H9 (cell line): Measurements from ENCODE around the gene RCAN1. TPM values are rescaled to one million over a fixed set of nuclear protein-coding genes. Genes with fewer than 3 reads are reported as not detected.

Experiments
- DNase-seq: peaks from one replicate; pipeline ENCODE4 v3.0.0-alpha.2; 2017
- H2AFZ ChIP-seq: one replicate; pipeline ENCODE4 v1.6.1; 2013; ENCODE audit warnings: mild to moderate bottlenecking, low read length, control low read depth, moderate library complexity
- H2AK5ac ChIP-seq: 2 replicates; pipeline ENCODE4 v1.6.1; 2013; ENCODE audit warnings: low read length, control low read depth, mixed read lengths; ENCODE audit not compliant: insufficient read length
- H2BK120ac ChIP-seq: one replicate; pipeline ENCODE4 v1.6.1; 2013; ENCODE audit warnings: low read depth, mild to moderate bottlenecking, low read length, control low read depth, inconsistent platforms; ENCODE audit not compliant: poor library complexity, severe bottlenecking
- H2BK12ac ChIP-seq: 2 replicates; pipeline ENCODE4 v1.6.1; 2013; ENCODE audit warnings: low read length, control low read depth, mixed read lengths, low read depth; ENCODE audit not compliant: insufficient read length
- H2BK15ac ChIP-seq: 2 replicates; pipeline ENCODE4 v1.6.1; 2013; ENCODE audit warnings: low read depth, low read length, control low read depth
- H2BK20ac ChIP-seq: one replicate; pipeline ENCODE4 v1.6.1; 2013; ENCODE audit warnings: low read depth, mild to moderate bottlenecking, low read length, control low read depth, inconsistent platforms; ENCODE audit not compliant: poor library complexity, severe bottlenecking
- H2BK5ac ChIP-seq: 2 replicates; pipeline ENCODE4 v1.6.1; 2013; ENCODE audit warnings: low read length, control low read depth, mixed read lengths; ENCODE audit not compliant: insufficient read length
- H3K14ac ChIP-seq: 2 replicates; pipeline ENCODE4 v1.6.1; 2013; ENCODE audit warnings: low read length, control low read depth; ENCODE audit not compliant: insufficient read depth
- H3K18ac ChIP-seq: 2 replicates; pipeline ENCODE4 v1.6.1; 2013; ENCODE audit warnings: low read depth, mild to moderate bottlenecking, mixed read lengths, low read length, control low read depth; ENCODE audit not compliant: insufficient read length
- H3K23ac ChIP-seq: 2 replicates; pipeline ENCODE4 v1.6.1; 2013; ENCODE audit warnings: low read length, control low read depth, mixed read lengths, low read depth; ENCODE audit not compliant: insufficient read length
- H3K23me2 ChIP-seq: 2 replicates; pipeline ENCODE4 v1.6.1; 2013; ENCODE audit warnings: low read depth, mild to moderate bottlenecking, mixed read lengths, low read length, control low read depth; ENCODE audit not compliant: insufficient read length, poor library complexity, severe bottlenecking
- H3K27ac ChIP-seq: 2 replicates; pipeline ENCODE4 v1.5.1; 2013; ENCODE audit warnings: low read length, control low read depth, mixed read lengths, low read depth; ENCODE audit not compliant: insufficient read length
- H3K27me3 ChIP-seq: 2 replicates; pipeline ENCODE4 v1.6.1; 2013; ENCODE audit warnings: low read length, control low read depth, inconsistent platforms; ENCODE audit not compliant: insufficient read depth
- H3K4ac ChIP-seq: 2 replicates; pipeline ENCODE4 v1.6.1; 2013; ENCODE audit warnings: low read depth, mild to moderate bottlenecking, control low read depth, inconsistent platforms, low read length, moderate library complexity
- H3K4me1 ChIP-seq: 2 replicates; pipeline ENCODE4 v1.6.1; 2013; ENCODE audit warnings: low read length, control low read depth, inconsistent platforms; ENCODE audit not compliant: insufficient read depth
- H3K4me2 ChIP-seq: 2 replicates; pipeline ENCODE4 v1.6.1; 2013; ENCODE audit warnings: low read length, control low read depth, mixed read lengths; ENCODE audit not compliant: insufficient read length, insufficient read depth
- H3K56ac ChIP-seq: 2 replicates; pipeline ENCODE4 v1.6.1; 2013; ENCODE audit warnings: low read depth, mild to moderate bottlenecking, mixed read lengths, low read length, control low read depth; ENCODE audit not compliant: insufficient read length
- H3K79me1 ChIP-seq: 2 replicates; pipeline ENCODE4 v1.6.1; 2013; ENCODE audit warnings: low read depth, mild to moderate bottlenecking, moderate library complexity, low read length, control low read depth, inconsistent platforms; ENCODE audit not compliant: insufficient read depth, poor library complexity, severe bottlenecking
- H3K79me2 ChIP-seq: 2 replicates; pipeline ENCODE4 v1.6.1; 2013; ENCODE audit warnings: low read length, control low read depth, inconsistent platforms; ENCODE audit not compliant: insufficient read depth
- H3K9ac ChIP-seq: 2 replicates; pipeline ENCODE4 v1.6.1; 2013; ENCODE audit warnings: low read length, control low read depth, mixed read lengths; ENCODE audit not compliant: insufficient read length; ENCODE audit errors: extremely low read depth
- H3K9me3 ChIP-seq: one replicate; pipeline ENCODE4 v1.6.1; 2013; ENCODE audit warnings: low read depth, low read length, inconsistent platforms; ENCODE audit not compliant: control insufficient read depth
- H3T11ph ChIP-seq: one replicate; pipeline ENCODE4 v1.6.1; 2013; ENCODE audit warnings: mild to moderate bottlenecking, low read length, control low read depth, inconsistent platforms
- H4K20me1 ChIP-seq: one replicate; pipeline ENCODE4 v1.6.1; 2013; ENCODE audit not compliant: control insufficient read depth, insufficient read length, insufficient read depth
- H4K5ac ChIP-seq: 2 replicates; pipeline ENCODE4 v1.6.1; 2013; ENCODE audit warnings: low read depth, mild to moderate bottlenecking, mixed read lengths, low read length, control low read depth; ENCODE audit not compliant: insufficient read length
- H4K8ac ChIP-seq: replicated peaks from 2 replicates; pipeline ENCODE4 v1.6.1; 2013; ENCODE audit warnings: low read length, control low read depth, mixed read lengths, low read depth; ENCODE audit not compliant: insufficient read length
- H4K91ac ChIP-seq: 2 replicates; pipeline ENCODE4 v1.6.1; 2013; ENCODE audit warnings: low read depth, mild to moderate bottlenecking, moderate library complexity, mixed read lengths, low read length, control low read depth; ENCODE audit not compliant: insufficient read length
- H3K27ac Mint-ChIP-seq, 3 experiments: 2 replicates in 2 of 3; 3 replicates in 1 of 3; pipeline ENCODE4 v1.8.0; 2020 to 2021; ENCODE audit warnings: mixed read lengths in 3 of 3, mild to moderate bottlenecking in 1 of 3, moderate library complexity in 1 of 3
- H3K27me3 Mint-ChIP-seq: 2 replicates; pipeline ENCODE4 v1.8.0; 2021; ENCODE audit warnings: low read depth, mild to moderate bottlenecking, moderate library complexity, mixed read lengths
- H3K36me3 Mint-ChIP-seq, 3 experiments: 2 replicates in 2 of 3; 3 replicates in 1 of 3; pipeline ENCODE4 v1.8.0; 2020 to 2021; ENCODE audit warnings: low read depth in 3 of 3, mixed read lengths in 3 of 3; ENCODE audit not compliant: insufficient read depth in 1 of 3
- H3K4me1 Mint-ChIP-seq, 2 experiments: 2 replicates each; pipeline ENCODE4 v1.8.0; 2020; ENCODE audit warnings: mixed read lengths in 2 of 2
- H3K4me3 Mint-ChIP-seq, 2 experiments: 2 replicates in 1 of 2; 3 replicates in 1 of 2; pipeline ENCODE4 v1.8.0; 2020 to 2021; ENCODE audit warnings: mild to moderate bottlenecking in 2 of 2, mixed read lengths in 2 of 2, moderate library complexity in 1 of 2
- H3K9me3 Mint-ChIP-seq, 2 experiments: 2 replicates in 1 of 2; 3 replicates in 1 of 2; pipeline ENCODE4 v1.8.0; 2020; ENCODE audit warnings: mild to moderate bottlenecking in 2 of 2, mixed read lengths in 2 of 2, moderate library complexity in 1 of 2
- CTCF ChIP-seq: fragments of 200-600 bp; sonication (generic); conservative IDR thresholded peaks from 3 replicates; pipeline ENCODE4 v1.8.0; 2021; ENCODE audit warnings: antibody characterized with exemption, mild to moderate bottlenecking
- WGBS: extraction: QIAGEN DNeasy Blood & Tissue Kit; methylation state at CpG from one replicate; pipeline ENCODE4 v1.1.7; 2013; ENCODE audit warnings: missing lambda C conversion rate, low lambda C conversion rate, mixed read lengths; ENCODE audit not compliant: insufficient read length; ENCODE audit errors: extremely low coverage; 5-methylcytosine and 5-hydroxymethylcytosine counted together
- total RNA-seq: library from RNA; stranded (reverse); gene quantifications from 2 replicates; pipeline ENCODE4 v1.2.1, GENCODE V29; 2021

The RCAN1 gene
- total RNA-seq, 1 experiment from 2014 or later, result 7.0 TPM

- Histone ChIP-seq H3K56ac (no peak overlapping the region), H4K8ac (no peak overlapping the region), H3K79me2 (no peaks in the 10 kb centered on the region), H4K5ac (no peak overlapping the region), H3K79me1 (no peaks in the 10 kb centered on the region), H2AK5ac (no peak overlapping the region), H4K20me1 (no peaks in the 10 kb centered on the region), H3K14ac (no peak overlapping the region), H3K18ac (no peak overlapping the region), H2BK15ac (no peak overlapping the region), H3K27ac (no peak overlapping the region), H3K4me1 (no peaks in the 10 kb centered on the region), H3K4me2 (no peak overlapping the region), H3K27me3 (no peaks in the 10 kb centered on the region), H3K9me3 (no peaks in the 10 kb centered on the region), H2BK5ac (no peak overlapping the region), H3K23ac (no peak overlapping the region), H2BK120ac (no peak overlapping the region), H3K23me2 (no peaks in the 10 kb centered on the region), H3K4ac (no peak overlapping the region), H3K9ac (no peak overlapping the region), H2BK20ac (no peak overlapping the region), H2BK12ac (no peak overlapping the region), H3T11ph (no peak overlapping the region), H4K91ac (no peak overlapping the region), H2AFZ (no peak overlapping the region)
- no peak for DNase-seq
- Mint-ChIP-seq H3K4me1 (peaks cover 8 to 9% of the 10 kb centered on the region in 2 experiments; a peak in 3 of 4 replicates), H3K36me3 (peaks cover 6 to 14% (median 8%) of the 10 kb centered on the region in 3 experiments), H3K9me3 (peaks cover 15 to 16% of the 10 kb centered on the region in 2 experiments), H3K27ac (no peak overlapping the region), H3K27me3 (peaks cover 2% of the 10 kb centered on the region; the same call in 1 of the 2 replicates), H3K4me3 (no peak overlapping the region)
- no peak for TF ChIP-seq CTCF
- WGBS, result no CpG with 5 or more reads among the region's 5 CpGs
Observed at GRCh38 chr21:34558166-34558565, 56.7 kb downstream of the RCAN1 start.
